GM19372 (cell line): ENCODE results near the gene GRAMD2A.
"Not testable (repeated sequence)": the region's sequence is repeated elsewhere in the genome, so short reads cannot be mapped to it uniquely, and the experiment has no call there.

Experiments used
- ATAC-seq: cut with Tn5 transposase; IDR thresholded peaks from one replicate; pipeline ENCODE4 v1.9.1; 2021; ENCODE audit warnings: mild to moderate bottlenecking, low read depth, moderate library complexity; ENCODE audit not compliant: unreplicated experiment

The GRAMD2A gene

DNA sequence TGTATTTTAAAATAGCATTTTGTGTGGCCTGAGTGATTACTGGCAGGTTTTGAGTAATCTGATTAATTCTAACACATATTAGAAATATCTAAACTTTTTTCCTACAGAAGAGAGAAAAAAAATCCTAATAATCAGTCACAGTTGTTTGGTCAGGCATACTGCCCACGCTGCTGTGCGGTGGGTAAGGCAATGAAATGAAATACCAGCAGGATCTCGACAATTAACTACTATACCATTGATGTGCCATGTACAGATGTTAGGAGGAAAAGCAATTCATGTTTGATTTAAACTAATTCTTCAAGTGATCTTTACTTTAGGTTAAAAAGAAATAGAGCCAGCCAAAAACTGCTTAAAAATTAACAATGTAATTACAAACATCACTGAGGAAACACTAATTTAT lies 5.2 kb downstream of the GRAMD2A start:
- no peak for ATAC-seq

GRCh38 chr15:72189250-72189902 lies 8.2 kb downstream of the GRAMD2A start:
- ATAC-seq, result no peak

- no peak for ATAC-seq
These were observed 13.3 kb downstream of the GRAMD2A start for GRCh38 chr15:72184165-72184811.

GRCh38 chr15:72183781-72184164 lies 13.8 kb downstream of the GRAMD2A start:
- ATAC-seq, result no peak

DNA sequence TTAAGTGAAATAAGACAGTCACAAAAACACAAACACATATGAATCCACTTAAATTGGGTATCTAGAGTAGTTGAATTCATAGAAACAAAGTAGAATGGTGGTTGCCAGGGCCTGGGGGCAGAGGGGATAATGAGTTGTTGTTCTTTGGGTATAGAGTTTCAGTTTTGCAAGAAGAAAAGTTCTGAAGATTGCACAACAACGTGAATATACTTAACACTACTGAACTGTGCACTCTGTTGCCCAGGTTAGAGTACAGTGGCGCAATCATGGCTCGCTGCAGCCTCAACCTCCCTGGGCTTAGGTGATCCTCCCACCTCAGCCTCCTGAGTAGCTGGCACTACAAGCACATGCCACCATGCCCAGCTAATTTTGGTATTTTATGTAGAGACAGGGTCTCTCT lies 14.9 kb downstream of the GRAMD2A start:
- ATAC-seq, result no peak

GRCh38 chr15:72182244-72182643 lies 15.3 kb downstream of the GRAMD2A start:
- no peak for ATAC-seq

GRCh38 chr15:72180761-72181324 lies 16.7 kb downstream of the GRAMD2A start:
- no peak for ATAC-seq

DNA sequence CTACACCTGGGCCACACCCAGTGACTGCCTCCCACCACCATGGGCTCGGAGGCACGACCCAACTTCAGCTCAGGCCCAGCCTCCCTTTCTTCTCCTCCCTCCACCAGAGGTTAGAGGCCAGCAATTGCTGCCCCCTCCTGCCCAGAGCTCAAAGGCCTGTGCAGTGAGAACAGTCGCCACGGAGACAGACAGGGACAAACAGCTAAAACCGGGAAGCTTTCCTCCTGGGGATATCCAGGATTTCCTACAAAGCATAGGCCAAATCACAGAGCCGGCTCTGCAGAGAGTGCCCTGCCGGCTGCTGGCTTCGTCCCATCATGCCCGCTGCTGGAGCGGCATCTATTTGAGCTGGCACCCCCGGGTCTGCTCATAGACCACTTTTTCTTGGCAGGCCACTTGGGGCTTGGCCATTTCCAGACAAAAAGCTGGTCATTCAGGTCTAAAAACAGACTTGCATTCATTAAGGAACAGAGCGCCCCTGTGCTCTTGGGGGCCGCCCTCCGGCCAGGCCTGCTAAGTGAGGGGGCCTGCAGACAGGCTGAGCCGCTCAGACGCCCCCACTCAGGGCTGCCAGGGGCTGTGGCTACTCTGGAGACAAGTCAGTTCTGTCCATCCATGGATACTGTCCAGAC lies 17.5 kb downstream of the GRAMD2A start:
- no peak for ATAC-seq

DNA sequence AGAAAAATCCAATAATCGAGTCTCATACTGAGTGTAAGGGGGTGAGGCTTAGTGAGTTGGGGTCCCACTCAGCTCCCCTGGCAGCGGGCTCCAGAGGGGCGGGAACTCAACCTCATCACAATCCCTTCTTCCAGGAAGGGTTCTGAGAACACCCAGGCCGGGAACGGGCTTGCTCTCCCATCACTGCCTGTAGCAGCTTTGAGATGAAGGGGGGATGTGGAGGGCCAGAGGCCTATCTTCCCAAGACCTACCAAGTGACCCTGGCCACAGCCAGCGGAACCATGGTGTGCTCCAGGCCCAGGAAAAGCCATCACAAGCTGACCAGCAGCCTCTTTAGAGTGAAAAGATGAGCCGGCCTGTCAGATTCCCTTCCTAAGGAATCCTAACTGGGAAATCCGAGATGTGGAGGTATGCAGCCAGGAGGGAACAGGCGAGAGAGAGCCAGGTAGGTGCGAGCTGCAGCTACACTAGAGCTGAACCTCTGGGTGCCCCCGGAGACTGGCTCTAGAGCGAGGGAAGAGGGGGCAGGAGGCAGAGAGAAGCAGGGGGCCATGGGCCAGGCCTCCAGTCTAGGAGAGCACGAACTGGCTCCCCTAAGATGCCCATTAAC lies 18.5 kb downstream of the GRAMD2A start:
- no peak for ATAC-seq

DNA sequence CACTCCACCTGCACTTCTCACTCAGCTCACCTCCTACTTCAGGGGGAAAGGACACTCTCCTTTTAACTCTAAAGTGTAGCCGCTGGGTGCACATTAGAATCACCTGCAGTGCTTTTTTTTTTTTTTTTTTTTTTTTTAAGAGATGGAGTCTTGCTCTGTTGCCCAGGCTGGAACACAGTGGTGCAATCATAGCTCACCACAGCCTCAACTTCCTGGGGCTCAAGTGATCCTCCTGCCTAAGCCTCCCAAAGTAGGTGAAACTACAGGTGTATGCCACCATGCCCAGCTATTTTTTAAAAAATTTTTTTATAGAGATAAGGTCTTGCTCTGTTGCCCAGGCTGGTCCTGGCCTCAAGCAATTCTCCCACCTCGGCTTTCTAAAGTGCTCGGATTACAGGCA lies 20.8 kb downstream of the GRAMD2A start:
- no peak for ATAC-seq

DNA sequence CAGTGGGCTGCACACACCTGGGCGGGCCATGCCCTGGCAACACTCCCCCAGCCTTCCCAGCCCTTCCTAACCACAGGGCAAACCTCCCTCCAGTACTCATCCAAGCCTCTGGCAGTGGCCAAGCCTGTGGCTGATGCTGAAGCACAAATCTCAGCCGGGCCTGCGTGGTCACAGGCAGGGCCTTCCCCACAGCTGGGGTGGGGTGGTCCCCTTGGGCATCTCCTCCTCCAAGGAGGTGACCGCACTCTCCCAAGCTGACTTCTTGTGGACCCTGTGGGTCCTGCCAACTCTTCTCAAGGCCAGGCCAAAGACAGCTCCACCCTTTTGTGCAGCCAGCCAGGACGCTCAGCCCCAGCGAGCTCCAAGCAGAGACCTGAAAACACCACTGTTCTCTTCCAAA lies 21.4 kb downstream of the GRAMD2A start:
- ATAC-seq, result no peak

- ATAC-seq, result no peak
These were observed 22.2 kb downstream of the GRAMD2A start for GRCh38 chr15:72175186-72176044.

GRCh38 chr15:72174551-72175165 lies 22.9 kb downstream of the GRAMD2A start:
- no peak for ATAC-seq

DNA sequence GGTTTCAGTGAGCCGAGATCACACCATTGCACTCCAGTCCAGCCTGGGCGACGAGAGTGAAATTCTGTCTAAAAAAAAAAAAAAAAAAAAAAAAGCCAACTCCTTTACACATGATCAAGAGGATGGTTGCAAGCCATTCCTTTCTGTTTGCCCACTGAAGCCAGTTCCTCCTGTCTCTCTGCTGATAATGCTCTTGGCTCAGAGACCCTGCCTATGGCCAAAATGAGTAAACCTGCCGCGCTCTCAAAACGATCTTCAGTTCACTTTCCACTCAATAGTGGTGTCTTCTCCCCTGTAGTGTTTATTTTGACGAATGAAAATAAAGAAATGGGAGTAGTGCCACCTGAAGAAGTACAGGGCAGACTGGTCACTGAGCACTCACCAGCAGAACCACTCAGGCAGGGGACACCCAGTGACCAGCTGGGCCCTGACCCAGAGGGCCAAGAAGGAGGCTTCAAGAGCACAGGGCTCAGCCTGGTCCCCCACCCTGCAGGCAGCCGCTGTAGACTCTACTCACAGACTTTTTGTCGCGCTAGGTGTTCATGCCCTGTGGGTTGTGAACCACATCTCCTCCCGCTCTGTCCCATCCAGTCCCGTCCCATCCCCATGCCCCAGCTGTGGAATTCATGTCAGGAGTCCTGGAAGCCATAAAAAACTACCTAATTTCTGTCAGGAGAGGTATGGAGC lies 23.6 kb downstream of the GRAMD2A start:
- ATAC-seq, result no peak

DNA sequence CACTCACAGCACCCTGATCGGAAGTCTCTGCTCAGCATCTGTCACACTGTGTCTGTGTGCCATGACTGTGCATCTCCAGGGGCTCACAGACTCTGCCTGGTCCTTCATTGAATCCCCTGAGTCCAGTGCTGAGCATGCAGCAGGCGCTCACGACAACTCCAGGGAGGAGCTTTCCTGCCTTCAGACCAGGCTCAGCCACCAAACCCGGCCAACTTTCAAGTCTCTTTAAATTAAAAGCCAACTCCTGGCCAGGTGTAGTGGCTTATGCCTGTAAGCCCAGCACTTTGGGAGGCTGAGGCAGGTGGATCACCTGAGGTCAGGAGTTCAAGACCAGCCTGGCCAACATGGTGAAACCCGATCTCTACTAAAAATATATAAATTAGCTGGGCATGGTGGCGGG lies 24.2 kb downstream of the GRAMD2A start:
- ATAC-seq, result no peak

DNA sequence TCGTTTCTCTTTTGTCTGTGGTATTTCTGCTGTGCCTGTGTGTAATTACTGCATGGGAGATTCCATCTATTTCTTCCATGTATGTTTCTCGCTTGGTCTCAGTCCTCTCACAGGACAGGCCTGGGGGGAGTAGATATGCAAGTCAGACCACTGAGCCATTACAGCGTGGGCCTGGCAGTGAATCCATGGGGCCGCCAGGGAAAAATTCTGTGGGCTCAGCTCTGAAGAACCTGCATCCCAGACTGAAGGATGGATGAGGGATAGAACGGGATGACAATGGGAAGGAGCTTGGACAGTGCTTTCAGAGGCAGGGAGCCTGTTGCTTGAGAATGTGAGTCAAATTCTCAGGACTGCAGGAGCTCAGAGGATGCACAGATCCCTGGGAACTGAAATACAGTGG lies 24.8 kb downstream of the GRAMD2A start:
- ATAC-seq, result no peak

- not testable (repeated sequence) for ATAC-seq
These were observed 25.6 kb downstream of the GRAMD2A start for GRCh38 chr15:72171978-72172377.

DNA sequence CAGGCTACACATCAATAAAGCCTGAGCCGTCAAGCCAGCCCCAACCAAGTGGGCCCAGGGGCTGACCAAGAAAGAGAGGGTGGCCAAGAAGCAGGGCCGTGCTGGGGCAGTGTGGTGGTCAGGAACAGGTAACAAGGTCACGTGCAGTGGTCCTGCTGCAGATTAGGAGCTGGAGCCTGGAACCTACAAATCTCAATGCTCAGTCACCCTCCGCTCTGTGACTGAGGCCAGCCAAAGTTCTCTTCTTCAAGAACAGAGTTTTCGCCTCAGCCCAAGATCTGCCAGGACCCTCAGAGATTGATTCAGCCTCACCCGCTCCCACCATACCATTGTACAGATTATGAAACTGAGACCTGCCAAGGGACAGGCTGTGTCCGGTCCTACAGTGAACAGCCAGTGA lies 26.9 kb downstream of the GRAMD2A start:
- ATAC-seq, result no peak

DNA sequence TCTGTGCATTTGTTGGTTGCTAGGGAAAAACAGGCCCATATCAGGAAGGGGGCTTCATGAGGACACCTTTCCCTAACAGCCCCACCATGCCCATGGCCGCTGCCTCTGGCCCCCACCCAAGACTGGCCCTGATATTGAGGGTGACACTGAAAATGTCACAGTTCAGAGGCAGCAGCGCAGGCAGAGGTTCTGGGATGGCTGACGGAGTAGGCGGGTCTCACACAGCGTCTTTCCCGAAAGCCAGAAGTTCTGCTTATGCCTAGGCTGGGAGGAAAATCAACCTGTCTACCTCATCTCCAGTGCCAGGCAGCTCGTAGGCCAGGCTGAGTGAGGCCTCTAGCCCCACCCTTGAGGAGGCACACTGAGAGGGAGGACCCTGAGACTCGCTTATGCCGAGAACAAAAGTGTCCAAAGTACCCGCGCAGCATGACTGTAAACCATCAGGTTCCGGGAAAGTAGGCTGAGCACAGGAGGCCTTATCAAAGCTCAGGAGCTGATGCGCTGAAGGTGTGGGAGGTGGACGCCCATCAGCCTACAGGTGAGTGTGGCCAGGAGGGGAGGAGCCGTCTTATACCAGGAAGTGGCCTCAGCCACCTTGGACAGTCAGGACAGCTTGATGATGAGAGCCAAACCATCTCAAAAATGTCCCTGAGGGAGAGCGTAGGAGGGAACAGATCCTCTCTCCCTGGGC lies 27.5 kb downstream of the GRAMD2A start:
- ATAC-seq, result no peak
